Caco-2 (cell line): ENCODE results near the gene WDR4. TPM values are rescaled to one million over a fixed set of nuclear protein-coding genes. Genes with fewer than 3 reads are reported as not detected.
"Not testable (repeated sequence)": the region's sequence is repeated elsewhere in the genome, so short reads cannot be mapped to it uniquely, and the experiment has no call there.

ENCODE experiments used
- BruUV-seq: library from RNA; stranded (reverse); fragments of 400-500 nt; replicated peaks from 2 replicates; lab custom pipeline; 2021; lab: Mats Ljungman, UMichigan
- CTCF ChIA-PET: fragments of 300-600 bp; sonication (Branson Sonifier 250); formaldehyde crosslinking; loops from one replicate; lab custom pipeline; 2022; ENCODE audit warnings: antibody characterized with exemption; lab: Charles Lee
- POLR2A ChIA-PET: fragments of 300-600 bp; sonication (Branson Sonifier 250); formaldehyde crosslinking; loops from one replicate; lab custom pipeline; 2022; ENCODE audit warnings: antibody characterized with exemption; lab: Charles Lee
- DNase-seq, 2 experiments: peaks; one replicate each; pipeline versions ENCODE4 v3.0.0 to v3.0.0-alpha.2; 2020 to 2022
- H3K27me3 ChIP-seq: replicated peaks from 2 replicates; pipeline ENCODE4 v1.6.0; 2011; ENCODE audit warnings: low read length; ENCODE audit not compliant: control insufficient read depth, insufficient read depth
- H3K36me3 ChIP-seq: 2 replicates; pipeline ENCODE4 v1.5.1; 2011; ENCODE audit warnings: low read length; ENCODE audit not compliant: control insufficient read depth, insufficient read depth
- H3K4me1 ChIP-seq: fragments of 250-450 bp; sonication (Bioruptor Pico); 2 replicates; pipeline ENCODE4 v1.5.1; 2020; ENCODE audit warnings: mild to moderate bottlenecking
- H3K4me3 ChIP-seq: 2 replicates; pipeline ENCODE4 v1.5.1; 2011; ENCODE audit warnings: low read depth, mild to moderate bottlenecking, control low read depth, low read length
- H3K9me3 ChIP-seq: fragments of 250-450 bp; sonication (Bioruptor Pico); 2 replicates; pipeline ENCODE4 v1.5.1; 2020; ENCODE audit warnings: mild to moderate bottlenecking, moderate library complexity
- H3K27ac Mint-ChIP-seq: one replicate; pipeline ENCODE4 v1.8.0; 2022; ENCODE audit warnings: mixed read lengths; ENCODE audit not compliant: unreplicated experiment
- H3K27me3 Mint-ChIP-seq: one replicate; pipeline ENCODE4 v1.8.0; 2022; ENCODE audit warnings: mixed read lengths; ENCODE audit not compliant: insufficient read depth, unreplicated experiment
- H3K36me3 Mint-ChIP-seq: one replicate; pipeline ENCODE4 v1.8.0; 2022; ENCODE audit warnings: mild to moderate bottlenecking, mixed read lengths; ENCODE audit not compliant: insufficient read depth, unreplicated experiment
- H3K4me1 Mint-ChIP-seq: one replicate; pipeline ENCODE4 v1.8.0; 2022; ENCODE audit warnings: low read depth, mixed read lengths; ENCODE audit not compliant: unreplicated experiment
- H3K4me3 Mint-ChIP-seq: one replicate; pipeline ENCODE4 v1.8.0; 2022; ENCODE audit warnings: mild to moderate bottlenecking, moderate library complexity, mixed read lengths; ENCODE audit not compliant: unreplicated experiment
- H3K9me3 Mint-ChIP-seq: one replicate; pipeline ENCODE4 v1.8.0; 2022; ENCODE audit warnings: mixed read lengths; ENCODE audit not compliant: unreplicated experiment
- CTCF ChIP-seq, 2 experiments: fragments of 200-600 bp in 1 of 2; IDR thresholded peaks; 1 replicate in 1 of 2; 2 replicates in 1 of 2; pipeline versions ENCODE4 v1.5.1 to v1.8.0; 2011 to 2022; ENCODE audit warnings: antibody characterized with exemption in 1 of 2, control low read depth in 1 of 2, inconsistent platforms in 1 of 2, low read depth in 1 of 2, low read length in 1 of 2, mild to moderate bottlenecking in 1 of 2, moderate library complexity in 1 of 2; ENCODE audit not compliant: insufficient read depth in 1 of 2, severe bottlenecking in 1 of 2, unreplicated experiment in 1 of 2
- intact Hi-C: fragments of 100-400 bp; cut with micrococcal nuclease; formaldehyde crosslinking; loops from one replicate; pipeline ENCODE4 v1.10.0; 2022; ENCODE audit not compliant: unreplicated experiment
- total RNA-seq: library from RNA; stranded (reverse); gene quantifications from 2 replicates; pipeline ENCODE4 v1.2.3, GENCODE V29; 2022

Gene WDR4
- total RNA-seq, 1 experiment from 2014 or later, result 35.0 TPM

- BruUV-seq, result no TSS peak
- ChIA-PET POLR2A (no interaction called here), CTCF (no interaction called here)
- no peak overlapping the region for H3K4me3 ChIP-seq
- Mint-ChIP-seq H3K4me1 (peaks cover 14% of the 10 kb centered on the region), H3K4me3 (no peak overlapping the region), H3K9me3 (no peaks in the 10 kb centered on the region), H3K27me3 (no peaks in the 10 kb centered on the region), H3K36me3 (peaks cover 17% of the 10 kb centered on the region), H3K27ac (no peak overlapping the region)
- peaks cover 4% of the 10 kb centered on the region; the same call in 1 of the 2 replicates for H3K4me1 ChIP-seq
- intact Hi-C loops, result no loop called here
- no peaks in the 10 kb centered on the region for H3K36me3 ChIP-seq
- DNase-seq, result no peak
- no peaks in the 10 kb centered on the region for H3K27me3 ChIP-seq
- no peak for TF ChIP-seq CTCF (IDR thresholded peaks at IDR 0.05; ENCODE audit: insufficient read depth in 1 of 2, low read depth in 1 of 2, low read length in 1 of 2, severe bottlenecking in 1 of 2, unreplicated experiment in 1 of 2)
- H3K9me3 ChIP-seq, result no peaks in the 10 kb centered on the region
Observed at GRCh38 chr21:42883921-42884320, 4.6 kb upstream of the WDR4 start.

DNA sequence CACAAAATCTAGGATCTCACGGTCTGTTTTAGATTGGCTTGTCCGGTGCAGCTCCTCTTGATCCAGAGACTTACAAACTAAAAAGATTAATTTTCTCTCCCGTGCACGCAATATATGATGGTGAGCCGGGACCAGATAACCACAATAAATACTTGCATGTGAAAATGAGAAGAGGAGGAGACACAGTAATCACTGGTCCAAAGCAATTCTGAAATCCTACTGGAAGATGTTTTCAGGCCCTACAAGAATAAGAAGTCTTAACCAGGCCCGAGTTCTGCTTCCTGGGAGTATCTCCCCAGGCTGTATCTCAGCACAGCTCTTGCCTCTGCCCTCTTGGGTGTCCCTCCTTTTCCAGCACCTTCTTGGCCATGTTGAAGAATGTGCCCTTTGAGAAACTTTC lies 1.0 kb upstream of the WDR4 start:
- POLR2A ChIA-PET, result no interaction called here

DNA sequence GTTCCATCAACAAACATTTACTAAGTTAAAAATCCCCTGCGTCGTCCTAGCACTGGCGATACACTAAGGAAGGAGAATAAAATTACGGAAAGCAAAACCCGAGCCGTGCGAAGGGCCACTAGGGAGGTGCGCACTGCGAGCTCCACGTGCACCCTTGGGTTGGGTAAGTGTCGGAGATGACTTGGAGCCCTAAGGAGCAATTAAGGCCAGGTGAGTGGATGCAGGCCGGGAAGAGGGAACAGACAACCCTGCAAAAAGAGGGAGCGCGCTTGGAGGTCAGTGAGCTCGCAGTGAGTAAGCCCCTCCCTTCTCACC lies 704 bp downstream of the WDR4 start:
- Mint-ChIP-seq H3K4me1 (peaks cover 14% of the 10 kb centered on the region), H3K27ac (peak overlapping the region; percentile 92), H3K4me3 (peak overlapping the region; percentile 90), H3K27me3 (no peaks in the 10 kb centered on the region), H3K36me3 (peaks cover 59% of the 10 kb centered on the region), H3K9me3 (no peaks in the 10 kb centered on the region)
- no peak for TF ChIP-seq CTCF (IDR thresholded peaks at IDR 0.05; ENCODE audit: insufficient read depth in 1 of 2, low read depth in 1 of 2, low read length in 1 of 2, severe bottlenecking in 1 of 2, unreplicated experiment in 1 of 2)
- no peaks in the 10 kb centered on the region for H3K36me3 ChIP-seq
- no peak for DNase-seq
- H3K9me3 ChIP-seq, result no peaks in the 10 kb centered on the region
- no TSS peak for BruUV-seq
- H3K27me3 ChIP-seq, result no peaks in the 10 kb centered on the region
- peaks cover 4% of the 10 kb centered on the region; the same call in 1 of the 2 replicates for H3K4me1 ChIP-seq
- ChIA-PET CTCF (interaction anchor here (0.5 to 0.7 kb wide), 2 partner anchors 12 to 58 kb away, joined by 3 to 4 read pairs; no protein-coding TSS in a partner anchor), POLR2A (interaction anchor here (0.5 to 1.1 kb wide), 3 partner anchors 10 to 106 kb away, joined by 4 to 16 read pairs (median 6); partner anchors contain the start of gene NDUFV3)
- intact Hi-C loops, result loop anchor here (2.0 kb wide), 1 partner anchor 14 kb away; the partner anchor contains the start of gene NDUFV3
- H3K4me3 ChIP-seq, result peak overlapping the region; percentile 86

More for the DNA sequence above, 1.0 kb upstream of the WDR4 start:
- TSS peak; percentile 75 for BruUV-seq
- no peaks in the 10 kb centered on the region for H3K9me3 ChIP-seq
- DNase-seq, result no peak
- peaks cover 4% of the 10 kb centered on the region; the same call in 1 of the 2 replicates for H3K4me1 ChIP-seq
- no peaks in the 10 kb centered on the region for H3K36me3 ChIP-seq
- peaks cover 42% of the 10 kb centered on the region for H3K36me3 Mint-ChIP-seq
- peak overlapping the region; percentile 92 for H3K27ac Mint-ChIP-seq
- H3K4me1 Mint-ChIP-seq, result peaks cover 14% of the 10 kb centered on the region
- no peaks in the 10 kb centered on the region for H3K27me3 Mint-ChIP-seq
- H3K27me3 ChIP-seq, result no peaks in the 10 kb centered on the region
- peak overlapping the region; percentile 90 for H3K4me3 Mint-ChIP-seq
- peak overlapping the region; percentile 86 for H3K4me3 ChIP-seq
- intact Hi-C loops, result no loop called here
- no peaks in the 10 kb centered on the region for H3K9me3 Mint-ChIP-seq
- TF ChIP-seq CTCF (IDR thresholded peaks at IDR 0.05; ENCODE audit: insufficient read depth in 1 of 2, low read depth in 1 of 2, low read length in 1 of 2, severe bottlenecking in 1 of 2, unreplicated experiment in 1 of 2), result no peak
- CTCF ChIA-PET, result interaction anchor here (0.7 kb wide), 1 partner anchor 10 kb away, joined by 4 read pairs; no protein-coding TSS in a partner anchor

GRCh38 chr21:42875811-42876210 lies 3.5 kb downstream of the WDR4 start:
- CTCF ChIA-PET, DNase-seq, BruUV-seq, H3K4me3 ChIP-seq, H3K27ac Mint-ChIP-seq, H3K9me3 ChIP-seq, intact Hi-C loops, POLR2A ChIA-PET, H3K36me3 ChIP-seq, H3K9me3 Mint-ChIP-seq, H3K4me3 Mint-ChIP-seq, H3K4me1 Mint-ChIP-seq, H3K4me1 ChIP-seq, H3K27me3 Mint-ChIP-seq, H3K27me3 ChIP-seq: not testable (repeated sequence)
- peaks cover 80% of the 10 kb centered on the region for H3K36me3 Mint-ChIP-seq
